22Rv1 (cell line): ENCODE measurements around the gene MIDN.

ENCODE experiments used
- CTCF ChIP-seq: fragments of 450-650 bp; IDR thresholded peaks from 2 replicates; pipeline ENCODE4 v1.5.1; 2017; ENCODE audit warnings: mild to moderate bottlenecking
- ZFX ChIP-seq: fragments of 450-650 bp; IDR thresholded peaks from 2 replicates; pipeline ENCODE4 v1.6.1; 2017; ENCODE audit warnings: antibody characterized with exemption, borderline replicate concordance

- TF ChIP-seq CTCF (no peak), ZFX (no peak)
These were observed 21.3 kb downstream of the MIDN start for GRCh38 chr19:1269478-1270212.
